IMR-90 (cell line): Measurements from ENCODE around the gene S100A3. TPM values are rescaled to one million over a fixed set of nuclear protein-coding genes. Genes with fewer than 3 reads are reported as not detected.

Source experiments
- ATAC-seq: fragments of 200-7000 bp; cut with Tn5 transposase; 2 replicates; pipeline ENCODE4 v1.9.1; 2020; ENCODE audit warnings: low read depth, mild to moderate bottlenecking, moderate library complexity
- BruUV-seq: library from RNA; stranded (reverse); fragments of 400-500 nt; replicated peaks from 2 replicates; lab custom pipeline; 2021; lab: Mats Ljungman, UMichigan
- CTCF ChIA-PET: fragments of 300-600 bp; formaldehyde crosslinking; extraction: SDS; loops from one replicate; lab custom pipeline; 2021; ENCODE audit warnings: antibody characterized with exemption; lab: Yijun Ruan, JAX
- POLR2A ChIA-PET: fragments of 300-600 bp; sonication (Branson Sonifier 250); formaldehyde crosslinking; loops from one replicate; lab custom pipeline; 2022; ENCODE audit warnings: antibody characterized with exemption; ENCODE audit not compliant: unreplicated experiment; lab: Charles Lee
- DNase-seq: peaks from one replicate; pipeline ENCODE4 v3.0.0; 2013
- H2AFZ ChIP-seq: replicated peaks from 2 replicates; pipeline ENCODE3; 2013; ENCODE audit warnings: low read length, mild to moderate bottlenecking; ENCODE audit not compliant: poor library complexity
- H2AK5ac ChIP-seq: 2 replicates; pipeline ENCODE4 v1.6.1; 2013; ENCODE audit warnings: low read depth, low read length, inconsistent platforms
- H2AK9ac ChIP-seq: replicated peaks from 2 replicates; pipeline ENCODE3; 2013; ENCODE audit warnings: mild to moderate bottlenecking, low read depth, low read length, moderate library complexity; ENCODE audit not compliant: poor library complexity
- H2BK120ac ChIP-seq: 2 replicates; pipeline ENCODE4 v1.6.1; 2013; ENCODE audit warnings: low read depth, low read length, inconsistent platforms
- H2BK15ac ChIP-seq: 3 replicates; pipeline ENCODE4 v1.6.1; 2013; ENCODE audit warnings: low read depth, low read length, inconsistent platforms
- H2BK20ac ChIP-seq: 2 replicates; pipeline ENCODE4 v1.6.1; 2013; ENCODE audit warnings: low read depth, mild to moderate bottlenecking, inconsistent platforms, low read length, moderate library complexity
- H2BK5ac ChIP-seq: 2 replicates; pipeline ENCODE4 v1.6.1; 2013; ENCODE audit warnings: mild to moderate bottlenecking, low read depth, low read length, inconsistent platforms; ENCODE audit not compliant: poor library complexity, severe bottlenecking
- H3K14ac ChIP-seq: replicated peaks from 2 replicates; pipeline ENCODE4 v1.6.1; 2013; ENCODE audit warnings: low read depth, low read length, inconsistent platforms
- H3K18ac ChIP-seq: 2 replicates; pipeline ENCODE4 v1.6.1; 2013; ENCODE audit warnings: low read depth, low read length, control low read depth
- H3K23ac ChIP-seq: 2 replicates; pipeline ENCODE4 v1.6.1; 2013; ENCODE audit warnings: low read depth, low read length, inconsistent platforms
- H3K27ac ChIP-seq: 2 replicates; pipeline ENCODE4 v1.5.1; 2013; ENCODE audit warnings: mild to moderate bottlenecking, control low read depth, low read length; ENCODE audit not compliant: insufficient read depth
- H3K27me3 ChIP-seq: 2 replicates; pipeline ENCODE4 v1.6.1; 2013; ENCODE audit warnings: low read length; ENCODE audit not compliant: control insufficient read depth, insufficient read depth
- H3K36me3 ChIP-seq: 2 replicates; pipeline ENCODE4 v1.6.1; 2013; ENCODE audit warnings: low read length, mixed read lengths; ENCODE audit not compliant: control insufficient read depth, insufficient read depth
- H3K4ac ChIP-seq: 2 replicates; pipeline ENCODE4 v1.6.1; 2013; ENCODE audit warnings: low read depth, low read length, inconsistent platforms
- H3K4me1 ChIP-seq: 2 replicates; pipeline ENCODE4 v1.6.1; 2013; ENCODE audit warnings: low read length, mixed read lengths; ENCODE audit not compliant: control insufficient read depth, insufficient read depth
- H3K4me2 ChIP-seq: 2 replicates; pipeline ENCODE4 v1.6.1; 2013; ENCODE audit warnings: low read depth, mild to moderate bottlenecking, control low read depth, low read length, moderate library complexity
- H3K4me3 ChIP-seq: 2 replicates; pipeline ENCODE4 v1.5.1; 2013; ENCODE audit warnings: low read depth, mild to moderate bottlenecking, control low read depth, low read length, moderate library complexity; ENCODE audit not compliant: insufficient read depth
- H3K56ac ChIP-seq: 2 replicates; pipeline ENCODE4 v1.6.1; 2013; ENCODE audit warnings: low read length, inconsistent platforms; ENCODE audit not compliant: insufficient read depth; ENCODE audit errors: extremely low read depth
- H3K79me1 ChIP-seq, 2 experiments: 2 replicates each; pipeline ENCODE4 v1.6.1; 2013; ENCODE audit warnings: low read length in 2 of 2, inconsistent platforms in 1 of 2, low read depth in 1 of 2
- H3K9ac ChIP-seq: 2 replicates; pipeline ENCODE4 v1.6.1; 2013; ENCODE audit warnings: low read depth, low read length, control low read depth
- H3K9me1 ChIP-seq: 2 replicates; pipeline ENCODE4 v1.6.1; 2013; ENCODE audit warnings: low read length, inconsistent platforms; ENCODE audit not compliant: insufficient read depth
- H3K9me3 ChIP-seq: 2 replicates; pipeline ENCODE4 v1.6.1; 2013; ENCODE audit warnings: low read length; ENCODE audit not compliant: control insufficient read depth, insufficient read depth
- H4K20me1 ChIP-seq: 2 replicates; pipeline ENCODE4 v1.6.1; 2013; ENCODE audit warnings: low read length, inconsistent platforms; ENCODE audit not compliant: insufficient read depth
- H4K5ac ChIP-seq: 2 replicates; pipeline ENCODE4 v1.6.1; 2013; ENCODE audit warnings: mild to moderate bottlenecking, low read depth, low read length, control low read depth
- H4K8ac ChIP-seq, 2 experiments: 2 replicates each; pipeline ENCODE4 v1.6.1; 2013; ENCODE audit warnings: low read depth in 2 of 2, low read length in 2 of 2, control low read depth in 1 of 2, inconsistent platforms in 1 of 2
- H4K91ac ChIP-seq: 2 replicates; pipeline ENCODE4 v1.6.1; 2013; ENCODE audit warnings: low read depth, low read length, inconsistent platforms; ENCODE audit not compliant: insufficient read depth
- BHLHE40 ChIP-seq: fragments of 150-350 bp; IDR thresholded peaks from 2 replicates; pipeline ENCODE4 v1.6.1; 2016; ENCODE audit warnings: mild to moderate bottlenecking, low read depth, low read length
- CHD1 ChIP-seq: IDR thresholded peaks from 2 replicates; pipeline ENCODE4 v1.6.1; 2012; ENCODE audit warnings: low read depth, low read length, improper control_type of control experiment
- FOS ChIP-seq: fragments of 150-350 bp; IDR thresholded peaks from 2 replicates; pipeline ENCODE4 v1.6.1; 2016; ENCODE audit warnings: low read depth, low read length
- MAFK ChIP-seq: IDR thresholded peaks from 2 replicates; pipeline ENCODE4 v1.6.1; 2012; ENCODE audit warnings: low read depth, low read length, improper control_type of control experiment
- MAZ ChIP-seq: IDR thresholded peaks from 2 replicates; pipeline ENCODE4 v1.6.1; 2012; ENCODE audit warnings: low read depth, mild to moderate bottlenecking, low read length, improper control_type of control experiment, moderate library complexity, borderline replicate concordance
- MXI1 ChIP-seq: IDR thresholded peaks from 2 replicates; pipeline ENCODE4 v1.6.1; 2012; ENCODE audit warnings: low read depth, mild to moderate bottlenecking, low read length, moderate library complexity, borderline replicate concordance
- NFE2L2 ChIP-seq: fragments of 150-350 bp; IDR thresholded peaks from 2 replicates; pipeline ENCODE4 v1.6.1; 2016; ENCODE audit warnings: low read depth, mild to moderate bottlenecking, low read length
- RAD21 ChIP-seq: IDR thresholded peaks from 2 replicates; pipeline ENCODE4 v1.6.1; 2012; ENCODE audit warnings: low read length, improper control_type of control experiment
- RCOR1 ChIP-seq: IDR thresholded peaks from 2 replicates; pipeline ENCODE4 v1.6.1; 2012; ENCODE audit warnings: mild to moderate bottlenecking, low read length, improper control_type of control experiment; ENCODE audit not compliant: insufficient replicate concordance
- RFX5 ChIP-seq: IDR thresholded peaks from 2 replicates; pipeline ENCODE4 v1.8.0; 2012; ENCODE audit warnings: low read depth, mild to moderate bottlenecking, low read length, moderate library complexity
- SMC3 ChIP-seq: fragments of 150-350 bp; IDR thresholded peaks from 2 replicates; pipeline ENCODE4 v1.6.1; 2016; ENCODE audit warnings: low read depth, mild to moderate bottlenecking, antibody characterized with exemption, low read length, moderate library complexity
- WGBS, 2 experiments: methylation state at CpG; one replicate each; pipeline versions ENCODE4 v1.1.5 to v1.1.7; 2013; ENCODE audit warnings: missing lambda C conversion rate in 2 of 2; ENCODE audit not compliant: insufficient read length in 1 of 2; ENCODE audit errors: extremely low coverage in 2 of 2; 5-methylcytosine and 5-hydroxymethylcytosine counted together
- dilution Hi-C: fragments of 300-500 bp; cut with HindIII; formaldehyde crosslinking; loops from one replicate; pipeline ENCODE4 v1.14.3; 2018; ENCODE audit warnings: low sequenced_read_pairs; ENCODE audit not compliant: unreplicated experiment
- in situ Hi-C: fragments of 300-500 bp; cut with MboI; formaldehyde crosslinking; loops from 3 replicates; pipeline ENCODE4 v1.14.3; 2019; ENCODE audit warnings: low sequenced_read_pairs, inconsistent platforms, mixed read lengths
- intact Hi-C: fragments of 100-400 bp; cut with micrococcal nuclease; formaldehyde crosslinking; loops from 2 replicates; pipeline ENCODE4 v1.10.0; 2022
- polyA plus RNA-seq, 3 experiments: library from polyadenylated mRNA; depleted of rRNA; stranded (reverse); fragments of >200 nt; gene quantifications; 2 replicates each; pipeline ENCODE4 v1.2.3, GENCODE V29; 2012; ENCODE audit warnings: low replicate concordance in 1 of 3
- total RNA-seq: library from RNA; depleted of rRNA; stranded (reverse); fragments of >200 nt; gene quantifications from 2 replicates; pipeline ENCODE4 v1.2.3, GENCODE V29; 2012
- TF ChIP-seq, protein P1 (sequence below): conservative IDR thresholded peaks from 2 replicates; pipeline ENCODE4 v1.5.1; 2012; ENCODE audit warnings: mild to moderate bottlenecking, low read depth, low read length, improper control_type of control experiment
- TF ChIP-seq, protein P2 (sequence below): fragments of 150-350 bp; IDR thresholded peaks from 2 replicates; pipeline ENCODE4 v1.6.1; 2017; ENCODE audit warnings: mild to moderate bottlenecking, antibody characterized with exemption, low read length, low read depth

S100A3 gene
- total and polyA plus RNA-seq, 2 of the 4 experiments (the other 2 are of a cell fraction) = 2.9 to 4.5 TPM

DNA sequence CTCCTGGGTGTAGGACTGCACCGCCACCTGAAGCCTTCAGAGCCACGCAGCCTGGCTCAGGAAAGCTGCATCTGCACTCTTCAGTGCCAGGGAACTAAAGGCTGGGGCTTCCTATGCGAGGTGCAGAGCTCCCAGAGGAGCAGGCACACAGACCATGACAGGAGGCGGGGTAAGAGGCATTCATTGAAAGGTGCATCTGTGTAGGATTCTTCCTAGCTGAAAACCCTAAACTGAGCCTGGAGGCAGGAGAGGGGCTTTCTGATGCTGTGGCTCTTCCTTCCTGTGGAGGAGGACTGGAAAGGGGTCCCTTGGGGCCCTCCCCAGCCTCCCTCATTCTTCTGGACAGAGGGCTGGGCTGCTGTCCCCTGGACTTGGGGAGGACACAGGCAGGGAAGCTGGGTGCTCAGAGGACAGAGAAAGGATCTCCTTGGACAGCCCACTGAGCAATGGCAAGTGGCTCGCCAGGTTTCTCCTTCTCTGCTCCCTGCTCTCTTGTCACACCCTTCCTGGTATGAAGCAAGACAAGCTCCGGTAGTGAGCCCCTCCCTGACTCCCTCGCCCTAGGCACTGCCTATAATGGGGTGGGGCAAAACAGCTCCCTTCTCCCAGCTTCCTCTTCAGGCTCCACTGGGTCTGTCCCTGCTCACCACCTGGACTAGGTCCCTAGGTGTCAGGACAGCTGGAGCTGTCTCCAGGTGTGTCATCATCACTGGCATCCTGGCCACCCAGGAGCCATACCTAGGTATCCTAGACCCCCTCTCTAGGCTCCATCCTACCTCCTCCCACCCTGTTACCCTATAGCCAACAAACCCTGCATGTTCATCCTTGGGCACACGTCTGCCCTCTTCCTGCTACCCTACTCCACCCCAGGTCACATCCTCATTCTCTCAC, 33.3 kb downstream of the S100A3 start:
- Histone ChIP-seq H4K5ac (no peak overlapping the region), H2BK15ac (no peak overlapping the region), H3K4ac (no peak overlapping the region), H4K91ac (no peak overlapping the region), H3K4me2 (no peak overlapping the region), H3K9me1 (0 out of 2 replicates have a peak, but pooled peaks cover 5% of the 10 kb centered on the region), H4K8ac (no peak overlapping the region), H3K23ac (no peak overlapping the region), H2BK20ac (no peak overlapping the region), H4K20me1 (no peaks in the 10 kb centered on the region), H2AK9ac (no peak overlapping the region), H3K79me1 (no peaks in the 10 kb centered on the region), H3K14ac (no peak overlapping the region), H3K56ac (no peak overlapping the region), H3K18ac (no peak overlapping the region), H2BK5ac (no peak overlapping the region), H3K27me3 (no peaks in the 10 kb centered on the region), H3K9me3 (no peaks in the 10 kb centered on the region), H3K4me3 (no peak overlapping the region), H2BK120ac (no peak overlapping the region), H3K4me1 (no peaks in the 10 kb centered on the region), H2AFZ (no peak overlapping the region), H3K9ac (no peak overlapping the region), H2AK5ac (no peak overlapping the region), H3K36me3 (no peaks in the 10 kb centered on the region), H3K27ac (no peak overlapping the region)
- DNase-seq = no peak
- ChIA-PET CTCF (no interaction called here), POLR2A (no interaction called here)
- 69% methylated on average over 3 of the region's 8 CpGs; no CpG with 5 or more reads in 1 of the 2 experiments for WGBS, 2 experiments
- TF ChIP-seq RCOR1 (no peak), MXI1 (no peak), RFX5 (no peak), NFE2L2 (no peak), BHLHE40 (no peak), CHD1 (no peak), SMC3 (no peak), RAD21 (no peak), MAZ (no peak), FOS (no peak), MAFK (no peak)
- TF ChIP-seq, protein P1, sequence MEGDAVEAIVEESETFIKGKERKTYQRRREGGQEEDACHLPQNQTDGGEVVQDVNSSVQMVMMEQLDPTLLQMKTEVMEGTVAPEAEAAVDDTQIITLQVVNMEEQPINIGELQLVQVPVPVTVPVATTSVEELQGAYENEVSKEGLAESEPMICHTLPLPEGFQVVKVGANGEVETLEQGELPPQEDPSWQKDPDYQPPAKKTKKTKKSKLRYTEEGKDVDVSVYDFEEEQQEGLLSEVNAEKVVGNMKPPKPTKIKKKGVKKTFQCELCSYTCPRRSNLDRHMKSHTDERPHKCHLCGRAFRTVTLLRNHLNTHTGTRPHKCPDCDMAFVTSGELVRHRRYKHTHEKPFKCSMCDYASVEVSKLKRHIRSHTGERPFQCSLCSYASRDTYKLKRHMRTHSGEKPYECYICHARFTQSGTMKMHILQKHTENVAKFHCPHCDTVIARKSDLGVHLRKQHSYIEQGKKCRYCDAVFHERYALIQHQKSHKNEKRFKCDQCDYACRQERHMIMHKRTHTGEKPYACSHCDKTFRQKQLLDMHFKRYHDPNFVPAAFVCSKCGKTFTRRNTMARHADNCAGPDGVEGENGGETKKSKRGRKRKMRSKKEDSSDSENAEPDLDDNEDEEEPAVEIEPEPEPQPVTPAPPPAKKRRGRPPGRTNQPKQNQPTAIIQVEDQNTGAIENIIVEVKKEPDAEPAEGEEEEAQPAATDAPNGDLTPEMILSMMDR = no peak
- TF ChIP-seq, protein P2, sequence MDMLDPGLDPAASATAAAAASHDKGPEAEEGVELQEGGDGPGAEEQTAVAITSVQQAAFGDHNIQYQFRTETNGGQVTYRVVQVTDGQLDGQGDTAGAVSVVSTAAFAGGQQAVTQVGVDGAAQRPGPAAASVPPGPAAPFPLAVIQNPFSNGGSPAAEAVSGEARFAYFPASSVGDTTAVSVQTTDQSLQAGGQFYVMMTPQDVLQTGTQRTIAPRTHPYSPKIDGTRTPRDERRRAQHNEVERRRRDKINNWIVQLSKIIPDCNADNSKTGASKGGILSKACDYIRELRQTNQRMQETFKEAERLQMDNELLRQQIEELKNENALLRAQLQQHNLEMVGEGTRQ = no peak
- no peak for ATAC-seq
- intact Hi-C loops (no loop called here), dilution Hi-C loops (no loop called here), in situ Hi-C loops (loop anchor here (10.0 kb wide), 2 partner anchors 49 to 129 kb away; partner anchors contain the start of gene S100A2)
- BruUV-seq = no TSS peak
